Stimulated activated CD4-positive, alpha-beta T cell treated with anti-CD3 and anti-CD28 coated beads, Interleukin-12 subunit alpha, Interleukin-12 subunit beta, amount 100 ng/mL, for 24 hours (primary cell): Measurements from ENCODE around the gene UMODL1.
A peak's percentile ranks its signal among the peaks of the same experiment; 100 is the strongest.
"Not testable (repeated sequence)": the region's sequence is repeated elsewhere in the genome, so short reads cannot be mapped to it uniquely, and the experiment has no call there.

Experiments used
- DNase-seq, 2 experiments: peaks; one replicate each; pipeline ENCODE4 v3.0.0-alpha.2; 2020; ENCODE audit warnings: low read depth in 2 of 2

The UMODL1 gene

DNA sequence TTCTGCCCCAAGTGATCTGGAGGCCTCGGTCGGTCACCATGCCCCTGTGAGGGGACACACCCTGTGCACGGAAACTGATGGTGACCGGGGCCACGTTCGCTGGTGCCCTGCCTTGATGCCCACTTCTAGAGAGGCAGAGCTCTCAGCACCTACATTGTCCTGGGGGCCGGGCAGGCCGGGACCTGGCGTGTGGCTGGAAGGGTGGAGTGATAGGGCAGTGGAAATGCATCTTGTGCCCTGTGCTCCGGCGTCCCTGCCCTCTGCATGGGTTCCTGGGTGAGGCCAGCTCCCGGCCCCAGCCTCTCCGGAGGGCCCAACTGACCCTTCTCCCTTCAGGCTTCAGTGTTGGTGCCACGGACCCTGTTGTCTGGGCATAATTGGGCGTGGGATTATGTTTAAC lies 11.0 kb upstream of the UMODL1 start:
- DNase-seq, result no peak

DNA sequence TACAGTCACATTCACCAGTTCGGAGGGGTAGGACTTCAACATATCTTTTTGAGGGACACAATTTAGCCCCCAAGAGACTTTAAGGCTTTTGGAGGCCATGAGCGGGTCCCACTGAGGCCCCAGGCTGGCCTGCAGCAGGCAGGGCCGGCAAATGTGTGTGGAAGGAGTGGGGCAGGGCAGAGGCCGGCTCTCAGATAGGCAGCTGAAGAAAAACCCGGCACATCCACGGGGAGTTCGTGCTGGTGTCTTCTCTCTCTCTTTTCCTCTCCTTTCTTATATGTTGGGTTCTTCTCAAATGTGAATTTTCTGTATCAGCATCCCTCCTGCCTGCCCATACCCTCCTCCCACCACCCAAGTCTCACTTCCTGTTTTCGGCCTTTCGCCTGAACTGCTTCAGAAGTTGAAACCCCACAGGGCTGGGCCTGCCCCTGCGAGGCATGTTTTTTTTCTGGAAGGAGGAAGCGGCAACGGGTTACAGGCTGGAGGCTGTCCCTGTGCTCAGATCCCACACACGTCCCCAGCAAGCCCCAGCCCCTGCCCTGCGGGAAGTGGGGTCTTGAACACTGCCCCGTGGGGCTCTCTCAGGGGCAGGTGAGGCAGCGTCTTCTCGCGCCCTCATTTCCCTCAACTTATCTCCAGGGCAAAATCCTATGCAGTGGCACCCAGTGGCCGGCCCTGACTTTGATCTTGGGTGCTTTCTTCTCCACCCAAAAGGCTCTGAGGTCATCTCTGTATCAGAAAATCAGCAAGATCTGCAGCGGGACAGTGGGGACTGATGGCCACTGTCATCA lies 9.7 kb upstream of the UMODL1 start:
- DNase-seq, result peak in 1 of 2 experiments; percentile 24

DNA sequence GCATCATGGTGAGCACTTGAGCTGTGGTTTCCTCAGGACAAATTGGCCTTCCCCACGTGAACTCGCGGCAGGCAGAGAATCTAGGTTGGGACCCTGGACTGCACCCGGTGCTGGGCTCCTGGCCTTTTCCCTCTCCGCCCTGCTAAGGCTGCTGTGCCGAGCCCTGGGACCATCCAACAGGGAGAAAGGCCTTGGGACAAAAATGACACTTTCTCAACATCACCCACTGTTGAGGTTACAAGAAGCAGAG lies 9.2 kb upstream of the UMODL1 start:
- DNase-seq, result no peak

DNA sequence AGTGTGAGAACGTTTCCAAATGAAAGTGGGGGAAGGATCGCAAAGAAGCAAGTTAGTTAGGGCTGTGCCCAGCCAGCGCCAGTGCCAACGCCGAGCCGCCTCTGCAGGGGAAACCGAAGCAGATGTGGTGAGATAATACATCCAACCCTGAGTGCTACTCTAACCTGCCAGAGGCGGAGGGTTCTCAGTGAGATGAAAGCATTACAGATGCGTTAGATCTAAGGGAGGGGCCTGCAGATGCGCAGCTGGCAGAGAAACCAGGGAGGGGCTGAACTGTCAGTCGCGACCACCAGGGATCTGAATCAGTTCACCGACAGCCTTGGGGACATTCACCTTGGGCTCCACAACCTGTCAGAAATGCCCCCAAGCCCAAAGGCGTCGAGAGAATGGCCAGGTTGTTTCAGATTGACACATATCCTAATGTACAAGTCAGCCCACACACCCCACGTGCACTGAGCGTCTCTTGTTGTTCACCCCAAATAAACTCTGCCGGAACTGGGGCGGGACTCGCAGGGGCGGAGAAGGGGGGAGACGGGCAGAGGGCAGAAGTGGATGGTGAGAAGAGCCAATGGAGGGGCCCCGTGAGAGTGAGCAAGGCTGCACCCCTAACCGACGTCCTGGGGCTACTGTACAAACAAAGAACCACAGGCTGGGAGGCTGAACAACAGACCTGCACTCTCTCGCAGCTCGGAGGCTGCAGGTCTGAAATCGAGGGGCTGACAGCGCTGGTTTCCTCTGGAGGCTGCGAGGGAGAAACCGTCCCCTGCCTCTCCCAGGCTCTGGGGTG lies 8.7 kb upstream of the UMODL1 start:
- peak; percentile 51 to 55 for DNase-seq

DNA sequence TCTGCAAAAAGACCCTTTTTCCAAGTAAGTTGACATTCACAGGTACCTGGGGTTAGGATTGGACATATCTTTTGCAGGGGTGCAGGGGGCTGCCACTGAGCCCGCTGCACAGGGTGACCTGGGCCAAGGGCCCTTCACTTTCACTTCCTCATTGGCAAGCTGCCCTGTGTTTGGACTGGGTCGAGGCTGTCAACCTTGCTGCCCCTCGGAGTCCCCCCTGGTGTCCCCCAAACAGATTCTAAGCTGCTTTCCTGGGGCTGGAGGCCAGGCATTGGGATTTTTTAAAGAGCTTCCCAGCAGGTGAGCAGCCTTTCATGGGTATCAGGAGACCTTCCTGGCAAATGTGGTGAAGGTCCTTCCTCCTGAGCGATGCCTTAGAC lies 7.9 kb upstream of the UMODL1 start:
- no peak for DNase-seq

DNA sequence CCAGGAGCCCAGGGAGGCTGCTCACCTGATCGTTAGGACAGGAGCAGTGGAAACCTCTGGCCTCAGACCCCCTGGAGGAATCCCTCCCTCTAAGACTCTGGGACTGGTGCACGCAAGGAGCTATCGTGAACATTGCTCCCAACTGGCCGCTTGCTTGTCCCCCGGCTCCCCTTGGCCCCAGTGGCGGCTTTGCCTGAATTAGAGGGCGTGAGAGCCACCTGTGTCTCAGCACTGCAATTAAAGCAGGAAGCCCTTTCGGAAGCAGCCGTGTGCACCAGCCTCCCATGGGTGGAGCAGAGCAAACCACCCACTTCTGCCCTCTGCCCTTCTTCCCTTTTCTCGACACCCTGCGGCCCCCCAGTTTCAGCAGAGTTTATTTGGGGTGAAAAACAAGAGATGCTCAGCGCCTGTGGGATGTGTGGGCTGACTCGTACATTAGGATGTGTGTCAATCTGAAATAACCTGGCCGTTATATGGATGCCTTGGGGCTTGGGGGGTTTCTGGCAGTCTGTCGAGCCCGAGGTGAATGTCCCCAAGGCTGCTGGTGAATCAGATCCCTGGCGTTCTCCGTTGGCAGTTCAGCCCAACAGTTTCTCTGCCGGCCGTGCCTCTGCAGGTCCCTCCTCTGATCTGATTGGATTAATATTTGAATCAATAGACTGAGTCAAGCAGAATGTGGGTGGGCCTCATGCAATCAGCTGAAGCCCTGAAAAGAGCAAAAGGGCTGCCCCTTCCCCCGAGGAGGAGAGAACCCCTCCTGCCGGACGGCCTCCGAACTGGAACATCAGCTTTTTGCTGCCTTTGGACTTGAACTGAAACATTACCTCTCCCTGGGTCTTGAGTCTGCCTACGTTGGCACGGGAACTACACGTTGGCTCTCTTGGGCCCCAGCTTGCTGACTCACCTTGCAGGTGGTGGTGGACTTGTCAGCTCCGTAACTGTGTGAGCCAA lies 7.3 kb upstream of the UMODL1 start:
- peak; percentile 28 to 37 for DNase-seq

DNA sequence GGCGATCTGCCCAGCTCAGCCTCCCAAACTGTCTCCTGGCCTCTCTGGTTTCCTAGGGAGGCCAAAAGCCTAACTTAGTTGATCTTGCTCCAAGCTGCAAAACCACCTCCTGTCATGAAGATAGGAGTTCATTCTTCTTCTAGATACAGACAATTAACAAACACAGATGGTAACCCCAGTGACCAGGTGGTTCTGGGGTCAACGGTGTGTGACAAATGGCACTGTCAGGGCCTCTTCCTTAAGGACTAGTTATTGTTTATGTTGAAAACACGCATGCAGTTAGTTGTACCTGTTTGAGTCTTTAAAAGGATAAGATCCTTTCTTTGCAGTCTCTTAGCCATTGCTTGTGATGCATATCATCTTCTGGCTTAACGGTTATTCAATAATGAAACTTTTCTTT lies 4.6 kb upstream of the UMODL1 start:
- DNase-seq, result no peak

DNA sequence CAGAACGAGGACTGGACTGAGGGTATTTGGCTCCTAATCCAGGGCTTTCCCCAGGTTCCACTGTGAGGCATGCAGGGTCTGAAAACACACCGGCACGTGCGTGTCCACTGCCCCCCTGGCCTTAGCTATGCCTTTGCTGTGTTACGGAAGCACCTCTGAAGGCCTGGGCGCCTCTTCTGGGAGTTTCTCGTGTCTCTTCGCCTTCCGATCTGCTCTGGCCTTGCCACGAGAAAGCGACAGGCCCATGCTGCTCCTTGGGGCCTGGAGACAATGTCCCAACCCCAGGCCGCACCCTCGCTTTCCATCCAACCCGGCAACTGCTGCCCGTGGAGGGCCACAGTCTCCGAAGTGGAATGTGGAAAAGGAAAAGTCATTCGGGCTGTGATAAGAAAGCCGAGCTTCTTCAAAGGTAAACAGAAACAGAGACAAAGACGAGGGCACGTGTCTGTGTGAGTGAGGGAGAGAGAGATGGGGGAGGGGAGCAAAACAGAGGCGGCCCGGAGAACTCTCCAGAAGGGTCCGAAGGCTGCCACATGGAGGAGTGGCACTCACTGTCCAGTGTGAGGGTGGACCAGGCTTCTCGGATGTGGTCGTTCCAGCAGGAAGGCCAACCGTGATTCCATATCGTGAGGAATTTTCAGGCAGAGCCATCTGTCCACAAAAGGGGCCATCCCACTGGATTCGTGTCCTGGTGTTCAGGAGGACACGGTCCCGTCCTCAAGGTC lies 3.4 kb upstream of the UMODL1 start:
- no peak for DNase-seq

DNA sequence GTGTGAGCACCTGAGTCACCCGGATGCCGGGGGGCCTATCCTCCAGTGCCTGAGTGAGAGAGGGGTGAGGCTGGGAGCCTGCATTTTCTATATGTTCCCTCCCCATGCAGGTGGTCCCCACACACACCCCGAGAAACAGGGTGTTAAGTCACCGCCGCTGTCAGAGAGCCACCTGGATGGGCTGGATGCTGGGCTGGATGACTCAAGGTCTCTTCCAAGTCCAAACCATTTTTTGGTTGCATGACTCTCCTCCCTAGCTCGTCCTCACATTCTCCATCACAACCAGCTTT lies 2.9 kb upstream of the UMODL1 start:
- no peak for DNase-seq

DNA sequence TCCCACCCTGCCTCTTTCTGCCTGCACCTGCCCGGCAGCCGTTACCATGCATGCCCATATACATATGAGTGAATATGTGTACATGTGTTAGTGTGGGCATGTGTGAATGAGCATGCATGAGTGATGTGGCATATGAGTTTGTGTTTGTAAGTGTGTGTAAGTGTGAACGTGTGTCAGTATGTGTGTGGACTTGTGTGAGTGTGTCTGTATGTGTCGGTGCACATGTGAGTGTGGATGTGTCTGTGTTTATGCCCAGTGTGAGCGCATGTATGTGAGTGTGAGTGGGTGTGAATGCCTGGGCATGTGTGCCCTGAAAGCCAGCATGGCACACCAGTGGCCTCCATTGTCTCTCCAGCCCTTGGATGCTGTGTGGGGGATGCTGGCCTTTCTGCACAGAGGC lies 2.5 kb upstream of the UMODL1 start:
- DNase-seq, result no peak

DNA sequence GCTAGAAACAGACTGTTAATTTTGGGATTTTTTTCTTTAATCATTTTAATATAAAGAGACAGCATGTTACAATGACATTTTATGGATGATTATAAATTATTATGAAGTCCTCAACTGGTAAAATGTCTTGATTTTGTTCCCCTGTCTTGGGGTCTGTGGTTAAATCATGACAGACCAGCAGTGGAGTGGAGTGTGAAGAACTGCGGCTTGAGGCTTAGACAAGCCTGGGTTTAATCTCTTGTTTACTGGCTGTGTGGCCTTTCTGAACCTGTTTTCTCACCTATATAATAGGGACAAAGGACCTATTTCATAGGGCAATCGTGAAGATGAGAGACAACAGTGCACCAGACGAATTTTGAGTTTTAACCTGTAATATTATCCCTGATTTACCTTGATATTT lies 1.8 kb upstream of the UMODL1 start:
- no peak for DNase-seq

DNA sequence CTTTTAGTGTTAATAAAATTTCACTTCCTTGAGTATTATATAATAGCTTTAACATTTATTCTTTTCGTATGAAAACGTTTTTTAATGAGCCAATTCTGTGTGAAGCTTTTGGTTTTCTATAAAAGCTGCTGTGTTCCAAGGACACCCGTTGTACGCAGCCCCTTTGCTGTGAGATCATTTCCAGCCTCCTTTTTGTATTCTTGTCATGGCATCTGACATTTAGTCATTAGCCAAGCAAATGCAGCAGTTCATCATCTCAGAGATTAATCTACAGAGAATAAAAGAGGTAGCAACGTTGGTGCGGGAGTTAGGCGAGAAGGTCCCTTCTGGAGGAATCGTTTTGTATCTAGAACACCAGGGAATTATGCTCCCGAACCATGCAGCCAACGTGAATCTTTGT lies 1.3 kb upstream of the UMODL1 start:
- no peak for DNase-seq

DNA sequence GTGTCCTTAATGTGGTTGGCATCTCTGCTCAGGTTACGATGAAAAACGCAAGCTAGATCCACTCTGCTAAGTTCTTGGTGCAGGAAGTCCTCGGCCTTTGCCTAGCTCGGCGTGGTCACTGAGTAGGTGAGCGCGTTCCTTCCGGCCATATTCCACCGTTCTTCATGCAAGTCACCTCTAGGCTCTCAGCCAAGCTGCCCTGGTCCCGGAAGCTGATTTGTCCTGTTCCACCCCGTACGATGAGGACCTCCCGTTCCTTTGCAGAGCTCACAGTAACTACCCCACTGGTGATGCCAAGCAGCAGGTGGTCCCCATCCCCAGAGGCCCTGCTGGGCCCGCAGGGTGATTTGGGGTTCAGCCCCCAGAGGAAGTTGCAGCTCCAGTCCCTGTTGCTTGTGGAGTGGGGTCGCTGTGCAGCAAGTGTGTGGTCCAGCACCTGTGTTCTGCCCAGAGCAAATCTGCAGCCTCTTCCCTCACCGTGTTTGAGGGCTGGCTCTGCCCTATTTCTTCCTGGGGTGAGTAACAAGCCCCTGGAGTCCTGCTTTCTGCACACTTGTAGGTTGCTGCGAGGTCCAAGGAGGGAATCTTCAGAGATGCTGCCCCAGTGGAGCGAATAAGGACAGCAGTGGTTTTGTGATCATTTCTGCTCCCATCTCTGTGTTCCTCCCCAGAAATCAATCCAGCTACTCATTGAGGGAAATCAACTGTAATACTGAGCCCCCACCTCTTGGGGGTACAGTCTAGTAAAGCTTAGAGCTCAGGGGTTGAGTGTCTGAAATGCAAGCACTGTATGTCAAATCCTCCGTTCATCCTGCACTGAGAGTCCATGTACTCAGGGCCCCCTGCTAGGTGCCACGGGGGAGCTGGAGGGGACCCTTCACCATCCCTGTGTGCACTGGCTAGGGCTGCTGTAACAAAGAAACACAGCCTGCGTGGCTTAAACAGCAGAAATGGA lies 2.3 kb downstream of the UMODL1 start:
- DNase-seq, result no peak

DNA sequence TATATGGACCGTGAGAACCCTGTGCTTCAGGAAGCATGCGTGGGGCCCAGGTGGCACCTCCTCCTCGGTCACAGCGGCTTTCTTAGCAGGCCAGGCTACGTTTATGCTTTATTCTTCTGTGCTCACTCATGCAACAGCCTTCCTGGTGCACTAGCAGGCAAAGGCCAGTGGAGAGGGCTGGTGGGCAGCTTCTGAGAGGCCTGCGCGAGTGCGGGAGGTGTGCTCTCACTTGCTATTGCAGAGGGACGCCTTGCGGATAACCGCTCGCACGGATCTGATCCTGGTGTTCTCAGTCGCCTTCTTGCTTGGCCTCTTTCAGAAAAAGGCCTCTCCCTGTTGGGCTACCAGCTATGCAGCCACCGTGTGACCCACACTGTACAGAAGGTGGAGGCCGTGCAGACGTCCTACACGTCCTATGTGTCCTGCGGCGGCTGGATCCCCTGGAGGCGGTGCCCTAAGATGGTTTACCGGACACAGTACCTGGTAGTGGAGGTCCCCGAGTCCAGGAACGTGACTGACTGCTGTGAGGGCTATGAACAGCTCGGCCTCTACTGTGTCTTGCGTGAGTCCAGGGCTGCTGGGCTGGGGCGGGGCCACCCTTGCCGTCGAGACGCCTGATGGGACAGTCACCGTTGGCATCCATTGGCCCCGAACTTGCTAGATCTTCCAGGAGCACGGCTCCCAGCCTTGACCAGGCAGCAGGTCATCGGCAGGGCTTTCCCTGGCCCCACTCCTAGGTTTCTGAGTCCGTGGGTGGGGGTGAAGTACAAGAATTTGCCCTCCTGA lies 4.8 kb downstream of the UMODL1 start:
- no peak for DNase-seq

DNA sequence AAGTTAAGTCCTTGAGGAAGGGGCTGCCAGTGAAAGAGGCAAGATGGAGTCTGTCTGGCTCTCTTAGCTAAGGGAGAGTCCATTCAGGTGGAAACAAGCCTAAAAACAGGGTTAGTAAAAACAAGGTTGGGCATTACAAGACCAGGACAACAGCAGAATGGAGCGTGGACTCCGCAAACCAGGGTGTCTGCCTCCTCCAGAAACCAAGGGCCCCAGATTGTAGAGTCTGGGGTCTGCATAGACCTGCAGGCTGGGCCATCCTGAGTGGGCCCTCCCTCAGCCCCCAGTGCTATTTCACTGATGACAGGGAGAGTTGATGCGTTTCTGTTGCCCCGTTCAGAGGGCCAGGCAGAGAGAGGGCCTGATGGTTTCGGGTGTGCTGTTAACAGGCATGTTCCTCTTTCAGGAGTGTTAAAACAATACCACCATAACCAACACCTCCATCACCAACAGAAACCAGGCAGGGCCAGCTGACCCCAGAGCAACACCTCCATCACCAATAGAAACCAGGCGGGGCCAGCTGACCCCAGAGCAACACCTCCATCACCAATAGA lies 6.6 kb downstream of the UMODL1 start:
- not testable (repeated sequence) for DNase-seq

DNA sequence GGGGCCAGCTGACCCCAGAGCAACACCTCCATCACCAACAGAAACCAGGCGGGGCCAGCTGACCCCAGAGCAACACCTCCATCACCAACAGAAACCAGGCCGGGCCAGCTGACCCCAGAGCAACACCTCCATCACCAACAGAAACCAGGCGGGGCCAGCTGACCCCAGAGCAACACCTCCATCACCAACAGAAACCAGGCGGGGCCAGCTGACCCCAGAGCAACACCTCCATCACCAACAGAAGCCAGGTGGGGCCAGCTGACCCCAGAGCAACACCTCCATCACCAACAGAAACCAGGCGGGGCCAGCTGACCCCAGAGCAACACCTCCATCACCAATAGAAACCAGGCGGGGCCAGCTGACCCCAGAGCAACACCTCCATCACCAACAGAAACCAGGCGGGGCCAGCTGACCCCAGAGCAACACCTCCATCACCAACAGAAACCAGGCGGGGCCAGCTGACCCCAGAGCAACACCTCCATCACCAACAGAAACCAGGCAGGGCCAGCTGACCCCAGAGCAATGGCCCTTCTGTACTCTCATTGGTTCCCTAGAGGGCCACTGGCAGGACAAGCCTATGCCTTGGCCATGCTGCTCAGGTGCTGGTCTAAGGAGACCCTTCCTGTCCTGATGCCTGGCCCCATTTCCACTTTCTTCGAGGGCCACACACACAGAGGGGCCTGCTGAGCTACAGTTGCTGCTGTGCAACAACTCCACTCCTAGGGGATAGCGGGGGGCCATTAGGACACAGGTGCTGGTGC lies 7.3 kb downstream of the UMODL1 start:
- not testable (repeated sequence) for DNase-seq

DNA sequence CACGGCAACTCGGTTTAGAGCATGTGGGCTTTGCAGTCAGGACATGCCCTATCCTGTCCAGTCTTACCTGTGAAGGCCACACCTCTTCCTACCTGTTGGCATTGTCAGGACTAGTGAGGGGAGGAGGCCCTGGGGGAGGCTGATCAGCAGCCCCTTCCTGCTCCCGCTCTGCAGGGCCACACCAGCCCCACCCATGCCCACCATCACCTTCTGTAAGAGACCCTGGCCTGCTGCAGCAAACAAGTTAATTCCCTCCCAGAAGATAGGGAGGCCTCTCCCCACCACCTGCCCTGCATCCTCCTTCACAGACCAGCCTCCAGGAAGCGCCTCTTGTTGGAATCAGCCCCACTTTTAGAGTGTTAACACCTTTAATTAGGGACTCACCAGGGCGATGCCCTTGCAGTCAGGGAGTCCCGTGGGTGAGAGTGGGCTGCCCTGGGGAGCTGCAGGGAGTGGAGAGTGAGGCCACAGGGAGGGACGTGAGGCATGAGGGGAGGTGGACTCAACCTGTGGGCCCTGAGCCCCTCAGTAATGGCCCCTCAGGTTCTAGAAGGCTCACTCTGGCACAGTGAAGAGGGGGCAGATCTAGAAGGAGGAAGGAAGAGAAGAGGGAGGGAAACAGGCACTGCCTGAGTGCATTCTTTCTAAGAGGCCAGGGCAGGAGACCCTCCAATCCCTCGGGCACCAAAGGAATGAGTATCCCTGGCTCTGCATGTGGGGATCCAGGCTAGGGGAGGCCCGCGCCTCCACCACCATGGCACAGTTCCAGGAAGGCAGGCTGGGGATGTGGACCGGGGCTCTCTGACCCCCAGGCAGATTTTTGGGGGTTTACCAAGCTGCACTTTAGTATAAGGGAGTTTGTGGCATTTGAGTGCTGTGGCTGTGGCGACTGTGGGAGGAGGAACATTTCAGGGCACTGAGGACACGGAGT lies 8.2 kb downstream of the UMODL1 start:
- DNase-seq, result no peak
